Neural cell (in vitro differentiated cells): ENCODE results near the gene ALOX12B. TPM values are rescaled to one million over a fixed set of nuclear protein-coding genes. Genes with fewer than 3 reads are reported as not detected.
A peak's percentile ranks its signal among the peaks of the same experiment; 100 is the strongest.

Experiments used
- H2AFZ ChIP-seq: fragments of 200-600, 300-800 bp; sonication (generic), shearing (Covaris generic); 2 replicates; pipeline ENCODE4 v1.6.0; 2014; ENCODE audit warnings: low read depth, mild to moderate bottlenecking, antibody characterized with exemption, low read length, moderate library complexity
- H3F3A ChIP-seq: fragments of 200-600 bp; shearing (Covaris generic); 2 replicates; pipeline ENCODE4 v1.6.1; 2016; ENCODE audit warnings: mild to moderate bottlenecking, moderate library complexity, mixed read lengths, antibody characterized with exemption, low read length; ENCODE audit not compliant: insufficient read depth, poor library complexity, severe bottlenecking
- H3K27ac ChIP-seq: fragments of 200-600, 300-800 bp; sonication (generic), shearing (Covaris generic); 2 replicates; pipeline ENCODE4 v1.5.1; 2014; ENCODE audit warnings: mild to moderate bottlenecking, low read length, moderate library complexity
- H3K27me3 ChIP-seq: fragments of 300-800, 200-600 bp; sonication (generic), shearing (Covaris generic); 2 replicates; pipeline ENCODE4 v1.6.0; 2014; ENCODE audit warnings: mild to moderate bottlenecking, low read depth, low read length, moderate library complexity; ENCODE audit not compliant: insufficient read depth
- H3K36me3 ChIP-seq: fragments of 300-800, 200-600 bp; sonication (generic), shearing (Covaris generic); 2 replicates; pipeline ENCODE4 v1.5.1; 2014; ENCODE audit warnings: mild to moderate bottlenecking, antibody characterized with exemption, low read length, moderate library complexity; ENCODE audit not compliant: insufficient read depth
- H3K4me2 ChIP-seq: fragments of 300-800, 200-600 bp; sonication (generic), shearing (Covaris generic); 2 replicates; pipeline ENCODE4 v1.6.0; 2014; ENCODE audit warnings: mild to moderate bottlenecking, low read length
- H3K4me3 ChIP-seq: fragments of 300-800, 200-600 bp; sonication (generic), shearing (Covaris generic); 2 replicates; pipeline ENCODE4 v1.5.1; 2014; ENCODE audit warnings: mild to moderate bottlenecking, low read length, moderate library complexity
- H3K79me2 ChIP-seq: fragments of 200-600 bp; shearing (Covaris generic); replicated peaks from 2 replicates; pipeline ENCODE4 v1.6.0; 2014; ENCODE audit warnings: mild to moderate bottlenecking, low read length, moderate library complexity; ENCODE audit not compliant: insufficient read depth
- H3K9ac ChIP-seq: fragments of 300-800, 200-600 bp; sonication (generic), shearing (Covaris generic); 2 replicates; pipeline ENCODE4 v1.6.1; 2016; ENCODE audit warnings: mild to moderate bottlenecking, low read length, mixed read lengths
- H3K9me2 ChIP-seq: fragments of 200-600 bp; shearing (Covaris generic); 2 replicates; pipeline ENCODE4 v1.6.1; 2016; ENCODE audit warnings: mild to moderate bottlenecking, low read length, mixed read lengths; ENCODE audit not compliant: insufficient read depth
- H3K9me3 ChIP-seq: fragments of 200-600, 300-800 bp; sonication (generic), shearing (Covaris generic); 2 replicates; pipeline ENCODE4 v1.6.1; 2016; ENCODE audit warnings: mild to moderate bottlenecking, mixed run types, low read length, moderate library complexity, mixed read lengths
- H4K20me1 ChIP-seq: fragments of 200-600 bp; shearing (Covaris generic); 2 replicates; pipeline ENCODE4 v1.6.1; 2016; ENCODE audit warnings: mild to moderate bottlenecking, mixed run types; ENCODE audit not compliant: insufficient read depth
- EP300 ChIP-seq: fragments of 450-650 bp; conservative IDR thresholded peaks from 2 replicates; pipeline ENCODE4 v1.6.1; 2014; ENCODE audit warnings: antibody characterized with exemption, mild to moderate bottlenecking, moderate library complexity; ENCODE audit not compliant: poor library complexity, severe bottlenecking
- EZH2 ChIP-seq: fragments of 200-600, 300-800 bp; shearing (Covaris generic), sonication (generic); IDR thresholded peaks from 2 replicates; pipeline ENCODE4 v1.6.1; 2014; ENCODE audit warnings: antibody characterized with exemption, low read length, borderline replicate concordance, mild to moderate bottlenecking; ENCODE audit not compliant: insufficient read depth, poor library complexity, severe bottlenecking
- MXI1 ChIP-seq: fragments of 450-650 bp; conservative IDR thresholded peaks from 2 replicates; pipeline ENCODE4 v1.6.1; 2014; ENCODE audit warnings: antibody characterized with exemption, mild to moderate bottlenecking; ENCODE audit not compliant: poor library complexity, severe bottlenecking
- POLR2AphosphoS5 ChIP-seq: IDR thresholded peaks from 2 replicates; pipeline ENCODE4 v1.6.1; 2012
- RAD21 ChIP-seq: fragments of 450-650 bp; conservative IDR thresholded peaks from 2 replicates; pipeline ENCODE4 v1.6.1; 2014; ENCODE audit warnings: antibody characterized with exemption, mild to moderate bottlenecking, moderate library complexity
- REST ChIP-seq: IDR thresholded peaks from 2 replicates; pipeline ENCODE4 v1.6.1; 2012; ENCODE audit warnings: borderline replicate concordance
- SMC3 ChIP-seq: fragments of 450-650 bp; conservative IDR thresholded peaks from 2 replicates; pipeline ENCODE4 v1.6.1; 2014; ENCODE audit warnings: antibody characterized with exemption, mild to moderate bottlenecking, moderate library complexity; ENCODE audit not compliant: poor library complexity
- TAF1 ChIP-seq: IDR thresholded peaks from 2 replicates; pipeline ENCODE4 v1.6.1; 2012; ENCODE audit warnings: low read depth
- polyA plus RNA-seq: library from polyadenylated mRNA; depleted of rRNA; stranded (reverse); fragments of >200 nt; gene quantifications from 2 replicates; pipeline ENCODE4 v1.2.3, GENCODE V29; 2014
- TF ChIP-seq, protein P1 (sequence below): fragments of 450-650 bp; IDR thresholded peaks from 2 replicates; pipeline ENCODE4 v1.5.1; 2014; ENCODE audit warnings: antibody characterized with exemption, mild to moderate bottlenecking, moderate library complexity; ENCODE audit not compliant: poor library complexity, severe bottlenecking

ALOX12B gene
- polyA plus RNA-seq, 1 donor from 2014 or later = 0.31 TPM

DNA sequence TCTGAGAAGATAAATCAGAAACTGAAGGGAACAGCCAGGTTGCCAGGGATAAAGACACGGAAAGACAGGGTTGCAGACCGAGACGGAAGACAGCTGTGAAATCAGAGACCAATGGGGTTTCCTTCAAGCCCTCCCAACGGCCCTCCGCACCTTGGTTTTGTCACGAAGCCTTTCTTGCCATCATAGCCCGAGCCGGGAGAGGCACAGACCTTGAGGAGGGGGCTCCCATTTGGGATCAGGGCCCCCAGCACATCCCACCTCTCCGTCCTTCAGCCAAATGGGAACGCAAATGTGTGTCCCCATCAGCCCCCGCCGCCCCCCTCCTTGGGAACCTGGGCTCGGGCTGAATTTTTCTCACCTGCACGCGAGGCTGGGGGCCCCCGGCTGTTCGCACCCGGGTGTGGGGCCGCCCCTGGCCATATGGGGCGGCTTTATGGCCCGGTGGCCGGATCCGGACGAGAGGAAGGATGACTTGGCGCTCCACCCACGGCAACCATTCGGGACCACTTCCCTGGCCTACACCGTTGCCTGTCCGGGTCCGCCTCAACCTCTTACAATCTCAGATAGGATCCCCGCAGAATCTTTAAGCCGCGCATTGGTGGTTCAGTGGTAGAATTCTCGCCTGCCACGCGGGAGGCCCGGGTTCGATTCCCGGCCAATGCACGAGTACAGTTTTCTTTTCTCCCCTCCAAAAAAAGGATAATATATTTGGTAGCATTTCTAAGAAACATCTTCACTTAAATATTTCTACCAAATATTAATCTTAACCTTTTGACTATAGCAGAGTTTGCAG lies 37.8 kb upstream of the ALOX12B start:
- H3K9ac ChIP-seq = peak overlapping the region; percentile 80
- no peaks in the 10 kb centered on the region for H3K36me3 ChIP-seq
- peak overlapping the region; percentile 88 for H3K4me3 ChIP-seq
- H4K20me1 ChIP-seq = no peaks in the 10 kb centered on the region
- peaks cover 8% of the 10 kb centered on the region for H3F3A ChIP-seq
- H3K4me2 ChIP-seq = peak overlapping the region; percentile 77
- peak overlapping the region; percentile 70 for H3K27ac ChIP-seq
- no peaks in the 10 kb centered on the region for H3K9me3 ChIP-seq
- H2AFZ ChIP-seq = peak overlapping the region; percentile 69
- TF ChIP-seq, protein P1, sequence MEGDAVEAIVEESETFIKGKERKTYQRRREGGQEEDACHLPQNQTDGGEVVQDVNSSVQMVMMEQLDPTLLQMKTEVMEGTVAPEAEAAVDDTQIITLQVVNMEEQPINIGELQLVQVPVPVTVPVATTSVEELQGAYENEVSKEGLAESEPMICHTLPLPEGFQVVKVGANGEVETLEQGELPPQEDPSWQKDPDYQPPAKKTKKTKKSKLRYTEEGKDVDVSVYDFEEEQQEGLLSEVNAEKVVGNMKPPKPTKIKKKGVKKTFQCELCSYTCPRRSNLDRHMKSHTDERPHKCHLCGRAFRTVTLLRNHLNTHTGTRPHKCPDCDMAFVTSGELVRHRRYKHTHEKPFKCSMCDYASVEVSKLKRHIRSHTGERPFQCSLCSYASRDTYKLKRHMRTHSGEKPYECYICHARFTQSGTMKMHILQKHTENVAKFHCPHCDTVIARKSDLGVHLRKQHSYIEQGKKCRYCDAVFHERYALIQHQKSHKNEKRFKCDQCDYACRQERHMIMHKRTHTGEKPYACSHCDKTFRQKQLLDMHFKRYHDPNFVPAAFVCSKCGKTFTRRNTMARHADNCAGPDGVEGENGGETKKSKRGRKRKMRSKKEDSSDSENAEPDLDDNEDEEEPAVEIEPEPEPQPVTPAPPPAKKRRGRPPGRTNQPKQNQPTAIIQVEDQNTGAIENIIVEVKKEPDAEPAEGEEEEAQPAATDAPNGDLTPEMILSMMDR = no peak
- no peak for TF ChIP-seq MXI1
- no peak for TF ChIP-seq SMC3
- no peak for TF ChIP-seq RAD21
- TF ChIP-seq EZH2 = no peak
- TF ChIP-seq EP300 = peak; percentile 29
- TF ChIP-seq TAF1 = no peak
- peak; percentile 65 for TF ChIP-seq POLR2AphosphoS5
- peak; percentile 2 for TF ChIP-seq REST
- no peaks in the 10 kb centered on the region for H3K79me2 ChIP-seq
- peaks cover 50% of the 10 kb centered on the region for H3K27me3 ChIP-seq
- H3K9me2 ChIP-seq = no peaks in the 10 kb centered on the region

GRCh38 chr17:8124350-8125153 lies 37.0 kb upstream of the ALOX12B start:
- Histone ChIP-seq H3K9me3 (no peaks in the 10 kb centered on the region), H4K20me1 (peaks cover 3% of the 10 kb centered on the region), H3K36me3 (no peaks in the 10 kb centered on the region), H3F3A (peaks cover 9% of the 10 kb centered on the region), H3K27ac (no peak overlapping the region), H3K4me3 (peak overlapping the region; percentile 88), H3K79me2 (no peaks in the 10 kb centered on the region), H3K9ac (peak overlapping the region; percentile 80), H3K9me2 (no peaks in the 10 kb centered on the region), H3K27me3 (peaks cover 46% of the 10 kb centered on the region), H2AFZ (no peak overlapping the region), H3K4me2 (peak overlapping the region; percentile 57)
- TF ChIP-seq POLR2AphosphoS5 (no peak), EZH2 (no peak), RAD21 (no peak), REST (no peak), EP300 (no peak)
- TF ChIP-seq, protein P1 = no peak
